UCSD-AML1 (cell line): Measurements from ENCODE around the gene CCDC27.
"Not testable (repeated sequence)": the region's sequence is repeated elsewhere in the genome, so short reads cannot be mapped to it uniquely, and the experiment has no call there.

Experiments used
- DNase-seq: peaks from one replicate; lab custom pipeline; 2025; ENCODE audit not compliant: unreplicated experiment; lab: John Stamatoyannopoulos, UW

CCDC27 gene

GRCh38 chr1:3735027-3735681 lies 17.1 kb upstream of the CCDC27 start:
- DNase-seq: no peak

GRCh38 chr1:3735688-3736087 lies 16.6 kb upstream of the CCDC27 start:
- no peak for DNase-seq

GRCh38 chr1:3736131-3736561 lies 16.1 kb upstream of the CCDC27 start:
- no peak for DNase-seq

- no peak for DNase-seq
These were observed 15.5 kb upstream of the CCDC27 start for GRCh38 chr1:3736708-3737107.

- DNase-seq: no peak
These were observed 13.3 kb upstream of the CCDC27 start for GRCh38 chr1:3738943-3739342.

GRCh38 chr1:3740042-3740441 lies 12.2 kb upstream of the CCDC27 start:
- no peak for DNase-seq

- DNase-seq: no peak
These were observed 11.5 kb upstream of the CCDC27 start for GRCh38 chr1:3740752-3741151.

- DNase-seq: no peak
These were observed 10.4 kb upstream of the CCDC27 start for GRCh38 chr1:3741566-3742438.

GRCh38 chr1:3742439-3743298 lies 9.6 kb upstream of the CCDC27 start:
- DNase-seq: no peak

- no peak for DNase-seq
These were observed 8.8 kb upstream of the CCDC27 start for GRCh38 chr1:3743421-3743820.

GRCh38 chr1:3743826-3744225 lies 8.4 kb upstream of the CCDC27 start:
- no peak for DNase-seq

- DNase-seq: no peak
These were observed 7.6 kb upstream of the CCDC27 start for GRCh38 chr1:3744646-3745045.

GRCh38 chr1:3745071-3745470 lies 7.2 kb upstream of the CCDC27 start:
- DNase-seq: no peak

- DNase-seq: no peak
These were observed 6.5 kb upstream of the CCDC27 start for GRCh38 chr1:3745590-3746381.

- no peak for DNase-seq
These were observed 5.8 kb upstream of the CCDC27 start for GRCh38 chr1:3746389-3746829.

- DNase-seq: no peak
These were observed 5.3 kb upstream of the CCDC27 start for GRCh38 chr1:3746830-3747521.

- no peak for DNase-seq
These were observed 4.8 kb upstream of the CCDC27 start for GRCh38 chr1:3747522-3747848.

- DNase-seq: no peak
These were observed 4.3 kb upstream of the CCDC27 start for GRCh38 chr1:3747903-3748302.

GRCh38 chr1:3748316-3748900 lies 3.8 kb upstream of the CCDC27 start:
- DNase-seq: not testable (repeated sequence)

GRCh38 chr1:3749512-3749911 lies 2.7 kb upstream of the CCDC27 start:
- DNase-seq: no peak
